Upper lobe of left lung (tissue), 4 donors: ENCODE results near the gene AFAP1.

Experiments
- EP300 ChIP-seq, 4 donors: sonication (generic); formaldehyde crosslinking; IDR thresholded peaks; one replicate each; pipeline ENCODE4 v1.5.1; 2017; ENCODE audit warnings: antibody characterized with exemption in 4 of 4, control low read depth in 2 of 4
- POLR2A ChIP-seq, 4 donors: fragments of 450-650 bp; IDR thresholded peaks; one replicate each; pipeline ENCODE4 v1.5.1; 2016 to 2017; ENCODE audit warnings: antibody characterized with exemption in 4 of 4, mild to moderate bottlenecking in 2 of 4
- POLR2AphosphoS5 ChIP-seq, 2 donors: sonication (generic); formaldehyde crosslinking; IDR thresholded peaks; one replicate each; pipeline ENCODE4 v1.5.1; 2017; ENCODE audit warnings: antibody characterized with exemption in 2 of 2
- TF ChIP-seq, protein P1 (sequence below), 6 experiments: fragments of 450-650 bp in 4 of 6; fragments of 200-600 bp in 2 of 6; sonication (generic) in 2 of 6; IDR thresholded peaks; one replicate each; pipeline ENCODE4 v1.5.1; 2016 to 2019; ENCODE audit warnings: antibody characterized with exemption in 6 of 6

DNA sequence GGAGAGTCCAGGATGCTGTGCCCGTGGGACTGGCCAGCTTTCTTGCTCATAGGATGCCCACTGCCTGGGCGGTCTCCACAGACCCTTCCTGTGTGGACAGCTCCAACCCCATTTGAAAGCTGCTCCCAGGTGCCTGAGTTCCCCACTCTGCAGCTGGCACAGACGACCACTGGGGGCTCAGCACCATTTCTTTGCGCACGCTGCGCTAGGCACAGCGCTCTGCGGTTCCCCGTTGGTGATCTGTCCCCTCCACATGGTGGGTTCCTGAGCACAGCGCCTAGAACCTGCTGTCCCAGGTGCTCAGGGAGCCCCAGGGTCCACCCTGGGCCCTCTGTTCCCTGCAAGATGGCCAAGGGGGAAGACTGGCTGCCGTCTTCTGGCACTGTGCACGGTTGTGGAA lies 45.4 kb upstream of the AFAP1 start:
- TF ChIP-seq POLR2AphosphoS5 (IDR thresholded peaks at IDR 0.05) (no peak), POLR2A (IDR thresholded peaks at IDR 0.05) (no peak), EP300 (IDR thresholded peaks at IDR 0.05) (no peak)
- TF ChIP-seq, protein P1, sequence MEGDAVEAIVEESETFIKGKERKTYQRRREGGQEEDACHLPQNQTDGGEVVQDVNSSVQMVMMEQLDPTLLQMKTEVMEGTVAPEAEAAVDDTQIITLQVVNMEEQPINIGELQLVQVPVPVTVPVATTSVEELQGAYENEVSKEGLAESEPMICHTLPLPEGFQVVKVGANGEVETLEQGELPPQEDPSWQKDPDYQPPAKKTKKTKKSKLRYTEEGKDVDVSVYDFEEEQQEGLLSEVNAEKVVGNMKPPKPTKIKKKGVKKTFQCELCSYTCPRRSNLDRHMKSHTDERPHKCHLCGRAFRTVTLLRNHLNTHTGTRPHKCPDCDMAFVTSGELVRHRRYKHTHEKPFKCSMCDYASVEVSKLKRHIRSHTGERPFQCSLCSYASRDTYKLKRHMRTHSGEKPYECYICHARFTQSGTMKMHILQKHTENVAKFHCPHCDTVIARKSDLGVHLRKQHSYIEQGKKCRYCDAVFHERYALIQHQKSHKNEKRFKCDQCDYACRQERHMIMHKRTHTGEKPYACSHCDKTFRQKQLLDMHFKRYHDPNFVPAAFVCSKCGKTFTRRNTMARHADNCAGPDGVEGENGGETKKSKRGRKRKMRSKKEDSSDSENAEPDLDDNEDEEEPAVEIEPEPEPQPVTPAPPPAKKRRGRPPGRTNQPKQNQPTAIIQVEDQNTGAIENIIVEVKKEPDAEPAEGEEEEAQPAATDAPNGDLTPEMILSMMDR (IDR thresholded peaks at IDR 0.05) = no peak
